HG02970 (cell line): ENCODE results near the gene NUDT21.
"Not testable (repeated sequence)": the region's sequence is repeated elsewhere in the genome, so short reads cannot be mapped to it uniquely, and the experiment has no call there.

ENCODE experiments used
- ATAC-seq: cut with Tn5 transposase; IDR thresholded peaks from one replicate; pipeline ENCODE4 v1.9.1; 2021; ENCODE audit warnings: mild to moderate bottlenecking, moderate library complexity, moderate number of reproducible peaks; ENCODE audit not compliant: unreplicated experiment, low FRiP score

NUDT21 gene

GRCh38 chr16:56421313-56421712, 29.8 kb downstream of the NUDT21 start:
- no peak for ATAC-seq

GRCh38 chr16:56420613-56421012, 30.5 kb downstream of the NUDT21 start:
- ATAC-seq: no peak

- no peak for ATAC-seq
These were observed 31.2 kb downstream of the NUDT21 start for GRCh38 chr16:56419740-56420548.

DNA sequence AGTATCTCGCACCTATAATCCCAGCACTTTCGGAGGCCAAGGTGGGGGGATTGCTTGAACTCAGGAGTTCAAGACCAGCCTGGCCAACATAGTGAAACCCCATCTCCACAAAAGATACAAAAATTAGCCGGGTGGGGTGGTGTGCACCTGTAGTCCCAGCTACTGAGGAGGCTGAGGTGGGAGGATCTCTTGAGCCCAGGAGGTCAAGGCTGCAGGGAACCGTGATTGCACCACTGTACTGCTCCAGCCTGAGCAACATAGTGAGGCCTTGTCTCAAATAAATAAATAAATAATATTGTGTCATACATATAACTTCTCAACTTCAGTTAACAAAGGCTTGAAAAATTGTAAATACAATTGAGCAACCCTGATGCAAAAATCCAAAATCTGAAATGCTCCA, 34.0 kb downstream of the NUDT21 start:
- ATAC-seq: no peak

- ATAC-seq: no peak
These were observed 35.3 kb downstream of the NUDT21 start for GRCh38 chr16:56415875-56416274.

DNA sequence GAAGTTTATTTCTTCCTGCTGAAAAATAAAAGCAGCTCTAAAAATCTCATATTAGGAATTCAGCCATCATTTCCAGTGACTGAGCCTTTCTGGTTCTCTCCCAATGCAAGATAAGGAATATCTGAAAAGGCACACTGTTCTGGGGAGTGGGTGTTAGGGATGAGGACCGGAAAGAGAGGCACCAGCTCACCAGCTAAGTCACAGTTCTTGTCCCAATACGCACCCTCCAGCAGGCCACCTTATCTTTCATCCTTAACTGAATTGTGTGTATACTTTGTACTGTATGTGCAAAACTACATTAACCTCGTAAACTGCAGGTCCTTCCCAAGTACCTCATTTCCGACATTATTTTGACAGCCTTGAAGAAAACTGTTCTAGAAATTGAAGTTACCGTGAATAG, 36.8 kb downstream of the NUDT21 start:
- no peak for ATAC-seq

DNA sequence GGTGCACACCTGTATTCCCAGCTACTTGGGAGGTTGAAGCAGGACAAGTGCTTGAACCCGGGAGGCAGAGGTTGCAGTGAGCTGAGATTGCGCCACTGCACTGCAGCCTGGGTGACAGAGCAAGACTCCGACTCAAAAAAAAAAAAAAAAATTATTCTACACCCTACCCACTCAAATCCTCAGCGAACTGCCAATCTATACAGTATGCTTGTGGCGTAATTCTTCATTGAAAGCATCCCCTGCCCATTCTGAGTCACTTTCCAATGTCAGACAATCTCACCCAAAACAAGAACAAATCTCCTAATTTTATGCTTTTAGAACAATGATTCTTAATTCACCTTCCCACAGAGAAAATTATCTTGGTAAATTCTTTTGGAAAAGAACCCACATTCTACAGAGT, 37.8 kb downstream of the NUDT21 start:
- ATAC-seq: no peak

GRCh38 chr16:56411624-56412023, 39.5 kb downstream of the NUDT21 start:
- ATAC-seq: no peak

GRCh38 chr16:56411123-56411522, 40.0 kb downstream of the NUDT21 start:
- ATAC-seq: no peak

DNA sequence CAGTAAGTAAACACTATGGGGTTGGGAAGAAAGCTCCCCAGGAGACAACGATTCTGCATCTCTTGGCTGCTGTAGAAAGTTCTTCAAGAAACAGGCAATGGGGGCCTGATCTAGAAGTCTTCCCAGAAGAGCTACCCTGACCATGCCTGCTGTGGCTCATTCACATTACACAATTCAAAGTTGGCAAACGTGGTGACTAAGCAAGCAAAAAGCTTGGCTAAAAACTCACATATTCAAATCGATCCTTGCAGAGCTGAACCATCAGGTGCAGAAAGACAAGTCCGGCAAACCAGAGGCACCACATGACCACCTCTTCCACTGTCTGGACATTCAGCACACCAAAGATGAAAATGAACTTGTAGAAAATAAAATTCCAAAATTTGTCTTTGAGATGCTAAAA, 41.9 kb downstream of the NUDT21 start:
- ATAC-seq: no peak

- no peak for ATAC-seq
These were observed 42.6 kb downstream of the NUDT21 start for GRCh38 chr16:56408379-56409098.

- no peak for ATAC-seq
These were observed 45.0 kb downstream of the NUDT21 start for GRCh38 chr16:56405977-56406672.

GRCh38 chr16:56401482-56401881, 49.6 kb downstream of the NUDT21 start:
- no peak for ATAC-seq

DNA sequence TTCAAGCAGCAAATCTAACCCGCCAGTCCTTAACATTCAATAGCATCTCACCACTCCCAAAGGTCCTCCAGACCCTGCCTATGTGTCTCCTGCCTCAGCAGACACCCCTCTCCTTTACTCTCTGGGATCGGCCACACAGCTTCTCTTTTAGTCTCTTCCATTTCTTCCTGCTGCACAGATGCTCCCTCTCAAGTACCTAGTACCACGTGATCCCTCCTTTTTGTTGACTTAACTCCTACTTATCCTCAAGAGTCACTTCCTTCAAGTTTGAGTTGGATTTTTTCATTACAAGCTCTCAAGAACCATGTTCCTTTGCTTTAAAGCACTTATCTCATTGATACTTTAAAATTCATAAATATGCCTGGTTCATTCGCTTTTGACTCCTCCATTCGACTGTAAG, 50.7 kb downstream of the NUDT21 start:
- no peak for ATAC-seq

DNA sequence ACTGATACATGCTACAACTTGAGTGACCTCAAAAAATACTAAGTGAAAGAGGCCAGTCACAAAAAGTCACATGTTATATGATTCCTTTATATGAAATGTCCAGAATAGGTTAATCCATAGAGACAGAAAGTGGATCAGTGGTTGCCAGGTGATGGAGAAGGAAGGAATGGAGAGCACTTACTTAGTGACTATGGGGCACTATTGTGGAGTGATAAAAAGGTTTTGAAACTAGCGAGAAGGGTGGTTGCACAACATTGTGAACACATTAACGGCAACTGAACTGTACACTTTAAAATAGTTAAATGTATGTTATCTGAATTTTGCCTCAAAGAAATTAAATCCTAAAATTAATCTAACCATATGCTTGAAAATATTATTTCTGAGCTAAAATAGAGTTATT, 51.6 kb downstream of the NUDT21 start:
- no peak for ATAC-seq

DNA sequence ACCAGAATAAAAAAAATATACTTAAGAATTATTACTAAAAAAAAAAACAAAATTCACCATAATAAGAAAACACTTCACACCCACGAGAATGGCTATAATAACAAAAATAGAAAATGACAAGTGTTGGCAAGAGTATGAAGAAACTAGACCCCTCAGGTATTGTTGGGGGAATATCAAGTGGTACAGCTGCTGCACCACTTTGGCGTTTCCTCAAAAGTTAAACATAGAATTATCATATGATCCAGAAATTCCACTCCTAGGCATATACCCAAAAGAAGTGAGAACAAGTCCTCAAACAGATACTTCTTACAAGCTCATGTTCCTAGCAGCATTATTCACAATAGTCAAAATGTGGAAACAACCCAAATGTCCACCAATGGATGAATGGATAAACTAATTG, 52.1 kb downstream of the NUDT21 start:
- no peak for ATAC-seq

DNA sequence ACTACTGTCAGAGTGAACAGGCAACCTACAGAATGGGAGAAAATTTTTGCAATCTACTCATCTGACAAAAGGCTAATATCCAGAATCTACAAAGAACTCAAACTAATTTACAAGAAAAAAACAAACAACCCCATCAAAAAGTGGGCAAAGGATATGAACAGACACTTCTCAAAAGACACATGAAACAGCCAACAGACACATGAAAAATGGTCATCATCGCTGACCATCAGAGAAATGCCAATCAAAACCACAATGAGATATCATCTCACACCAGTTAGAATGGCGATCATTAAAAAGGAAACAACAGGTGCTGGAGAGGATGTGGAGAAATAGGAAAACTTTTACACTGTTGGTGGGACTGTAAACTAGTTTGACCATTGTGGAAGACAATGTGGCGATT, 54.4 kb downstream of the NUDT21 start:
- not testable (repeated sequence) for ATAC-seq

DNA sequence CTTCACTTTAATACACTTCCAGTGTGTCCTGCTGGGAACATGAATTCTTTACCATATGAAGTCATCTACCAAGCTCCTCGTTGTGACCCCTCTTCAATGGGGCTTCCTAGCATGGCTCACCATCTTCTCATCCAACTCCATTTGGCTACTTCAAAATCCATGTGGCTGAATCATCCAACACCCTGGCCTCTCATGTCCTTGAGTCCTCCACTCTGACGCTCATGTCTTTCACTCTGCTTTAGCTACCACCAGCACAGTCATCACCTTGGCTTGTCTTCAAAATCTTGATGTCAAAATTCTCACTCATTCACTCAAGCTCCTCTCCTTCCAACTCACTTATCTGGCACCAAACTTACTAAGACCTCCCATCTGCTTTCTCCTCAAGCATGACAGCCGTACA, 61.6 kb downstream of the NUDT21 start:
- no peak for ATAC-seq

- ATAC-seq: no peak
These were observed 62.9 kb downstream of the NUDT21 start for GRCh38 chr16:56388209-56388608.

- no peak for ATAC-seq
These were observed 63.7 kb downstream of the NUDT21 start for GRCh38 chr16:56387396-56387795.

DNA sequence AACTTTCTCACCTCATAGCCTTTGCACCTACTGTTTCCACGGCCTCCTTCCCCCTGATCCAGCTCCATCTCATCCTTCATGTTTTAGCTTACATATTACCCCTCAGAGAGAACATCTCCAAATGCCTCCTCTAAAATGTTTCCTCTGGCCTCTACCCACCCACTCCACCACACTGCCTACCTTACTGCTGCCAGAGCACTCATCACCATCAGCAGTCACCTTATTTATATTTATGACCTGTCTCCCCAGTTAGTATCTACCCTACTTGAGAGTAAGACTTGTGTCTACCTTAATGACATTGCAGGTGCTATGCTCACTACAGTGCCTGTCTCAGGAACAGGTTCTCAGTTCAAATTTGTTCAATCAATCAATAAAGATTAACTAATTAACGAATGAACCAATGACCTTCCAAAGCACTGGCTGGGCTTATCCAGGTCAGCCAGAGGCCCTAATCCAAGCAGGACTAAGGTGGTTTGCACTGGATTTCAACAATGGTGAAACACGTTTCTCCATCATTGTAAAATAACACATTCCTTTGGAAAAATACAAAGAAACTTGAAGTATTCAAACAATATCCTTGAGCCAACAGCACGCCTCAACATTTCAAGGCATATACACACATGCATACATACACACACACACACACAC, 66.9 kb downstream of the NUDT21 start:
- ATAC-seq: no peak
